Endothelial cell of umbilical vein (primary cell): ENCODE results near the gene MALAT1. TPM values are rescaled to one million over a fixed set of nuclear protein-coding genes. Genes with fewer than 3 reads are reported as not detected.
A peak's percentile ranks its signal among the peaks of the same experiment; 100 is the strongest.

Experiments
- BruUV-seq: library from RNA; stranded (reverse); fragments of 400-500 nt; replicated peaks from 2 replicates; lab custom pipeline; 2021; lab: Mats Ljungman, UMichigan
- CTCF ChIA-PET: fragments of 300-600, 350-600 bp; sonication (Branson Sonifier 250); formaldehyde crosslinking; loops from one replicate; lab custom pipeline; 2021; ENCODE audit warnings: antibody characterized with exemption, inconsistent platforms; lab: Charles Lee
- POLR2A ChIA-PET: fragments of 300-600, 350-600 bp; sonication (Branson Sonifier 250); formaldehyde crosslinking; loops from one replicate; lab custom pipeline; 2021; ENCODE audit warnings: antibody characterized with exemption, inconsistent platforms; lab: Charles Lee
- DNase-seq: peaks from one replicate; pipeline ENCODE4 v3.0.0-alpha.2; 2011; ENCODE audit warnings: low read depth, low spot score
- FAIRE-seq: peaks from 2 replicates; lab custom pipeline; 2011; peaks lifted over from hg19 to GRCh38; lab: Jason Lieb, UNC
- H2AFZ ChIP-seq: 2 replicates; pipeline ENCODE4 v1.6.0; 2012; ENCODE audit warnings: low read depth, low read length, control low read depth, inconsistent platforms
- H3K27ac ChIP-seq: 2 replicates; pipeline ENCODE4 v1.5.1; 2011; ENCODE audit warnings: low read depth, mild to moderate bottlenecking, control low read depth, low read length, moderate library complexity; ENCODE audit not compliant: insufficient read depth
- H3K27me3 ChIP-seq, 2 experiments: 2 replicates each; pipeline versions ENCODE4 v1.6.0 to v1.6.1; 2011; ENCODE audit warnings: low read length in 2 of 2, mixed read lengths in 1 of 2; ENCODE audit not compliant: control insufficient read depth in 2 of 2, insufficient read depth in 2 of 2
- H3K36me3 ChIP-seq, 2 experiments: 2 replicates in 1 of 2; 3 replicates in 1 of 2; pipeline ENCODE4 v1.5.1; 2011; ENCODE audit warnings: low read length in 2 of 2, mild to moderate bottlenecking in 1 of 2, moderate library complexity in 1 of 2; ENCODE audit not compliant: control insufficient read depth in 2 of 2, insufficient read depth in 2 of 2; ENCODE audit errors: extremely low read depth in 1 of 2
- H3K4me1 ChIP-seq: 3 replicates; pipeline ENCODE4 v1.5.1; 2011; ENCODE audit warnings: mild to moderate bottlenecking, low read length; ENCODE audit not compliant: control insufficient read depth, insufficient read depth; ENCODE audit errors: extremely low read depth
- H3K4me2 ChIP-seq: 2 replicates; pipeline ENCODE4 v1.6.1; 2011; ENCODE audit warnings: low read length, control low read depth, mixed read lengths; ENCODE audit not compliant: insufficient read depth
- H3K4me3 ChIP-seq, 3 experiments: fragments of 200-600 bp in 1 of 3; sonication (generic), shearing (Covaris generic) in 1 of 3; replicated peaks in 1 of 3; 2 replicates each; pipeline ENCODE4 v1.5.1; 2011 to 2016; ENCODE audit warnings: control low read depth in 3 of 3, low read length in 3 of 3, mild to moderate bottlenecking in 2 of 3, inconsistent platforms in 1 of 3, low read depth in 1 of 3, moderate library complexity in 1 of 3; ENCODE audit not compliant: insufficient read depth in 1 of 3
- H3K79me2 ChIP-seq: 2 replicates; pipeline ENCODE4 v1.6.0; 2012; ENCODE audit warnings: low read length, inconsistent platforms; ENCODE audit not compliant: control insufficient read depth, insufficient read depth
- H3K9ac ChIP-seq: replicated peaks from 2 replicates; pipeline ENCODE3; 2011; ENCODE audit warnings: low read length, control low read depth; ENCODE audit not compliant: insufficient read depth; ENCODE audit errors: extremely low read depth
- H3K9me1 ChIP-seq: replicated peaks from 3 replicates; pipeline ENCODE4 v1.6.0; 2011; ENCODE audit warnings: mild to moderate bottlenecking, low read length; ENCODE audit not compliant: control insufficient read depth, insufficient read depth; ENCODE audit errors: extremely low read depth
- H3K9me3 ChIP-seq: replicated peaks from 2 replicates; pipeline ENCODE4 v1.5.1; 2012; ENCODE audit warnings: low read length, inconsistent platforms; ENCODE audit not compliant: control insufficient read depth, insufficient read depth
- H4K20me1 ChIP-seq: replicated peaks from 2 replicates; pipeline ENCODE3; 2011; ENCODE audit warnings: mild to moderate bottlenecking, low read length; ENCODE audit not compliant: control insufficient read depth, insufficient read depth; ENCODE audit errors: extremely low read depth
- CTCF ChIP-seq, 2 donors: IDR thresholded peaks; 1 replicate in 1 of 2; 2 replicates in 1 of 2; pipeline ENCODE4 v1.5.1; 2011; ENCODE audit warnings: low read length in 2 of 2, mild to moderate bottlenecking in 2 of 2, moderate library complexity in 2 of 2, control low read depth in 1 of 2, inconsistent platforms in 1 of 2, low read depth in 1 of 2; ENCODE audit not compliant: insufficient read depth in 1 of 2; ENCODE audit errors: extremely low read depth in 1 of 2
- JUN ChIP-seq: IDR thresholded peaks from 2 replicates; pipeline ENCODE4 v1.6.1; 2011; ENCODE audit warnings: borderline replicate concordance, low read depth; ENCODE audit not compliant: insufficient read length, insufficient read depth
- MYC ChIP-seq: IDR thresholded peaks from one replicate; pipeline ENCODE4 v1.6.1; 2011; ENCODE audit warnings: mild to moderate bottlenecking, low read depth, low read length
- POLR2AphosphoS5 ChIP-seq: IDR thresholded peaks from 2 replicates; pipeline ENCODE4 v1.6.1; 2012; ENCODE audit warnings: low read depth, mild to moderate bottlenecking, control low read depth, low read length, moderate library complexity; ENCODE audit not compliant: insufficient read depth
- dilution Hi-C: fragments of 300-500 bp; cut with MboI; formaldehyde crosslinking; loops from one replicate; pipeline ENCODE4 v1.15.0; 2019; ENCODE audit warnings: low sequenced_read_pairs; ENCODE audit not compliant: extremely low pct_ligation_motif_present
- intact Hi-C: fragments of 100-400 bp; cut with micrococcal nuclease; formaldehyde crosslinking; loops from one replicate; pipeline ENCODE4 v1.10.0; 2022
- polyA plus RNA-seq, 4 experiments: library from polyadenylated mRNA; depleted of rRNA in 3 of 4; stranded (reverse) in 3 of 4; unstranded in 1 of 4; fragments of >200 nt; gene quantifications; 2 replicates each; pipeline versions ENCODE4 v1.2.1 to v1.2.3, GENCODE V29; 2011 to 2012; ENCODE audit warnings: missing spikeins in 1 of 4
- total RNA-seq: library from RNA; stranded (reverse); gene quantifications from 2 replicates; pipeline ENCODE4 v1.2.3, GENCODE V29; 2021

Gene MALAT1
- total and polyA plus RNA-seq, 2 donors (not counting 3 experiments of a cell fraction or from before 2014, with no cell fraction given) = 491 to 7,529 TPM

GRCh38 chr11:65468874-65469333 is 29.9 kb upstream of the MALAT1 start:
- intact Hi-C loops = no loop called here

More at GRCh38 chr11:65468874-65469333, 29.9 kb upstream of the MALAT1 start:
- Histone ChIP-seq H3K4me2 (no peak overlapping the region), H3K36me3 (no peaks in the 10 kb centered on the region), H3K27ac (no peak overlapping the region), H3K9me3 (no peaks in the 10 kb centered on the region), H3K4me1 (peaks cover 16% of the 10 kb centered on the region), H3K9ac (no peak overlapping the region), H3K9me1 (no peaks in the 10 kb centered on the region), H2AFZ (no peak overlapping the region), H3K27me3 (no peaks in the 10 kb centered on the region), H3K79me2 (peaks cover 2% of the 10 kb centered on the region), H4K20me1 (no peaks in the 10 kb centered on the region), H3K4me3 (no peak overlapping the region)
- TF ChIP-seq MYC (no peak), POLR2AphosphoS5 (no peak), CTCF (IDR thresholded peaks at IDR 0.05; ENCODE audit: extremely low read depth in 1 of 2, insufficient read depth in 1 of 2, low read depth in 1 of 2, low read length in 2 of 2) (peak; percentile 32 to 56), JUN (no peak)
- dilution Hi-C loops = no loop called here
- BruUV-seq = no TSS peak
- CTCF ChIA-PET = interaction anchor here (0.7 to 4.6 kb wide), 16 partner anchors 9 to 53 kb away, joined by 3 to 95 read pairs (median 5); partner anchors contain the start of gene MALAT1
- no peak for FAIRE-seq
- peak; percentile 60 for DNase-seq
- POLR2A ChIA-PET = interaction anchor here (1.2 to 5.7 kb wide), 3 partner anchors 30 to 38 kb away, joined by 4 to 101 read pairs (median 7); partner anchors contain the start of gene MALAT1
